Measurements from ENCODE around the gene ZNF789. TPM values are rescaled to one million over a fixed set of nuclear protein-coding genes. Genes with fewer than 3 reads are reported as not detected.

Gene ZNF789
- total and polyA plus RNA-seq, 2 of the 13 experiments (the other 11 are each of a cell fraction or from before 2014, with no cell fraction given), result 19.8 to 25.1 TPM

GRCh38 chr7:99476107-99476506 lies 3.4 kb downstream of the ZNF789 start:
- in situ Hi-C loops (cut with HindIII; ENCODE audit: extremely low pct_ligation_motif_present, low pct_unique_long_range_greater_than_20kb) (no loop called here), intact Hi-C loops (cut with micrococcal nuclease; ENCODE audit: unreplicated experiment) (no loop called here)
- no peak overlapping the region for H3K4me3 ChIP-seq (replicated peaks in 1 of 3; ENCODE audit: insufficient read depth in 1 of 3, low read depth in 2 of 3, low read length in 3 of 3)
- 100% methylated on average over 1 of the region's 5 CpGs for WGBS (ENCODE audit: low lambda C conversion rate)
- no peak overlapping the region; the same call in 1 of the 2 replicates for H3K4me2 ChIP-seq (ENCODE audit: low read depth, low read length)
- peaks cover 3% of the 10 kb centered on the region; the same call in 1 of the 2 replicates for H4K20me1 ChIP-seq (ENCODE audit: insufficient read depth, low read length)
- H3K27me3 ChIP-seq (ENCODE audit: control insufficient read depth in 1 of 2, insufficient read depth in 2 of 2, low read length in 2 of 2), result no peaks in the 10 kb centered on the region
- BruUV-seq (replicated peaks), result no TSS peak
- POLR2A ChIA-PET, result interaction anchor here (1.1 kb wide), 1 partner anchor 11 kb away, joined by 4 read pairs; no protein-coding TSS in a partner anchor
- peaks cover 38% of the 10 kb centered on the region for H3K4me1 ChIP-seq (ENCODE audit: insufficient read depth, low read length)
- no peak overlapping the region for H3K9ac ChIP-seq (ENCODE audit: insufficient read depth, low read depth, low read length)
- H3K36me3 ChIP-seq (replicated peaks in 1 of 2; ENCODE audit: control insufficient read depth in 1 of 2, insufficient read depth in 2 of 2, low read length in 2 of 2), result peaks cover 17 to 39% of the 10 kb centered on the region in 2 experiments
- no peak for FAIRE-seq
- no peak for DNase-seq (ENCODE audit: low spot score)
- H3K27ac ChIP-seq (ENCODE audit: extremely low read length, insufficient read depth, low read length), result no peak overlapping the region
- no peak overlapping the region for H2AFZ ChIP-seq (ENCODE audit: low read length)
- peaks cover 65% of the 10 kb centered on the region for H3K79me2 ChIP-seq (ENCODE audit: insufficient read depth, low read length)
- no peaks in the 10 kb centered on the region for H3K9me3 ChIP-seq (ENCODE audit: low read length)
- CTCF ChIA-PET (ENCODE audit: low intra/inter-chr PET ratio, low total read pairs), result no interaction called here
- no peak for ATAC-seq
- TF ChIP-seq POLR2A (IDR thresholded peaks at IDR 0.05; ENCODE audit: insufficient read depth in 1 of 2, low read depth in 2 of 2, low read length in 2 of 2) (no peak), TARDBP (CRISPR knock-in tag; IDR thresholded peaks at IDR 0.05) (no peak), TBX2 (CRISPR knock-in tag; IDR thresholded peaks at IDR 0.05; ENCODE audit: borderline replicate concordance) (no peak), NFAT5 (CRISPR knock-in tag; IDR thresholded peaks at IDR 0.05) (no peak), ZNF326 (CRISPR knock-in tag; IDR thresholded peaks at IDR 0.05; ENCODE audit: borderline replicate concordance) (no peak), STAT5B (CRISPR knock-in tag; IDR thresholded peaks at IDR 0.05) (no peak), NBN (conservative IDR thresholded peaks at IDR 0.05) (no peak), ZNF550 (CRISPR knock-in tag; IDR thresholded peaks at IDR 0.05; ENCODE audit: borderline replicate concordance) (no peak), SOX6 (IDR thresholded peaks at IDR 0.05) (no peak), SOX6 (CRISPR knock-in tag; IDR thresholded peaks at IDR 0.05) (no peak), TBP (CRISPR knock-in tag; IDR thresholded peaks at IDR 0.05) (no peak), ARNTL (CRISPR knock-in tag; IDR thresholded peaks at IDR 0.05) (no peak), DRAP1 (CRISPR knock-in tag; IDR thresholded peaks at IDR 0.05) (no peak), ZNF574 (CRISPR knock-in tag; IDR thresholded peaks at IDR 0.05) (no peak), ZNF563 (CRISPR knock-in tag; IDR thresholded peaks at IDR 0.05) (no peak), SOX13 (IDR thresholded peaks at IDR 0.05) (no peak), SOX13 (CRISPR knock-in tag; conservative IDR thresholded peaks at IDR 0.05 in 1 of 2, IDR thresholded peaks at IDR 0.05 in 1 of 2) (no peak), CREBL2 (CRISPR knock-in tag; IDR thresholded peaks at IDR 0.05; ENCODE audit: borderline replicate concordance) (no peak), HHEX (CRISPR knock-in tag; IDR thresholded peaks at IDR 0.05) (no peak), PITX1 (CRISPR knock-in tag; IDR thresholded peaks at IDR 0.05) (no peak)

All from HepG2 (cell line).